Neural progenitor cell (in vitro differentiated cells): Measurements from ENCODE around the gene ZNF783. TPM values are rescaled to one million over a fixed set of nuclear protein-coding genes. Genes with fewer than 3 reads are reported as not detected.

Source experiments
- DNase-seq: peaks from one replicate; pipeline ENCODE4 v3.0.0-alpha.2; 2016; ENCODE audit warnings: low spot score
- H2AFZ ChIP-seq: fragments of 200-600 bp; sonication (generic); replicated peaks from 2 replicates; pipeline ENCODE4 v1.6.1; 2016; ENCODE audit warnings: antibody characterized with exemption
- H3F3A ChIP-seq: fragments of 200-600 bp; sonication (generic); 2 replicates; pipeline ENCODE4 v1.6.1; 2016; ENCODE audit warnings: antibody characterized with exemption, low read depth
- H3K27ac ChIP-seq: fragments of 200-600 bp; sonication (generic); 2 replicates; pipeline ENCODE4 v1.5.1; 2016; ENCODE audit warnings: mild to moderate bottlenecking
- H3K27me3 ChIP-seq: fragments of 200-600 bp; sonication (generic); 2 replicates; pipeline ENCODE4 v1.6.1; 2016; ENCODE audit warnings: mild to moderate bottlenecking, moderate library complexity
- H3K36me3 ChIP-seq: fragments of 200-600 bp; sonication (generic); 2 replicates; pipeline ENCODE4 v1.5.1; 2016
- H3K4me1 ChIP-seq: fragments of 200-600 bp; sonication (generic); 2 replicates; pipeline ENCODE4 v1.6.1; 2016; ENCODE audit warnings: mixed run types
- H3K4me2 ChIP-seq: fragments of 200-600 bp; sonication (generic); 2 replicates; pipeline ENCODE4 v1.6.1; 2016
- H3K4me3 ChIP-seq: fragments of 200-600 bp; sonication (generic); 2 replicates; pipeline ENCODE4 v1.5.1; 2016
- H3K79me2 ChIP-seq: fragments of 200-600 bp; sonication (generic); 2 replicates; pipeline ENCODE4 v1.6.1; 2016; ENCODE audit warnings: low read depth
- H3K9ac ChIP-seq: fragments of 200-600 bp; sonication (generic); 2 replicates; pipeline ENCODE4 v1.6.1; 2016
- H3K9me3 ChIP-seq: fragments of 200-600 bp; sonication (generic); 2 replicates; pipeline ENCODE4 v1.5.1; 2016; ENCODE audit warnings: low read depth
- H4K20me1 ChIP-seq: fragments of 200-600 bp; sonication (generic); 2 replicates; pipeline ENCODE4 v1.6.1; 2016; ENCODE audit warnings: low read depth
- H3K27ac Mint-ChIP-seq: 3 replicates; pipeline ENCODE4 v1.8.0; 2021; ENCODE audit warnings: mixed read lengths
- H3K27me3 Mint-ChIP-seq: 2 replicates; pipeline ENCODE4 v1.8.0; 2022; ENCODE audit warnings: low read depth, mild to moderate bottlenecking, inconsistent platforms, moderate library complexity, mixed read lengths; ENCODE audit not compliant: insufficient read depth
- H3K36me3 Mint-ChIP-seq: 3 replicates; pipeline ENCODE4 v1.8.0; 2021; ENCODE audit warnings: mixed read lengths
- H3K4me1 Mint-ChIP-seq: 3 replicates; pipeline ENCODE4 v1.8.0; 2021; ENCODE audit warnings: mixed read lengths
- H3K4me3 Mint-ChIP-seq: 3 replicates; pipeline ENCODE4 v1.8.0; 2021; ENCODE audit warnings: mild to moderate bottlenecking, moderate library complexity, mixed read lengths
- H3K9me3 Mint-ChIP-seq: 3 replicates; pipeline ENCODE4 v1.8.0; 2020; ENCODE audit warnings: mixed read lengths
- CTCF ChIP-seq: fragments of 200-600 bp; sonication (generic); IDR thresholded peaks from 2 replicates; pipeline ENCODE4 v1.5.1; 2017; ENCODE audit warnings: antibody characterized with exemption, mild to moderate bottlenecking
- EZH2 ChIP-seq: fragments of 200-600 bp; sonication (generic); IDR thresholded peaks from 2 replicates; pipeline ENCODE4 v1.6.1; 2017; ENCODE audit warnings: antibody characterized with exemption, mild to moderate bottlenecking, moderate library complexity
- EZH2phosphoT487 ChIP-seq: fragments of 200-600 bp; sonication (generic); IDR thresholded peaks from 2 replicates; pipeline ENCODE4 v1.6.1; 2017; ENCODE audit warnings: antibody characterized with exemption
- total RNA-seq: library from RNA; depleted of rRNA; stranded (reverse); fragments of >200 nt; gene quantifications from 2 replicates; pipeline ENCODE4 v1.2.3, GENCODE V29; 2015; ENCODE audit warnings: low replicate concordance

ZNF783 gene
- total RNA-seq, result 5.5 and 12.0 TPM in 2 replicates

GRCh38 chr7:149261829-149262617 is at the start of gene ZNF783:
ZNF783 (plus strand) TSS chr7:149262196; CDS start chr7:149262334, 138 bp downstream.
- no peak within 1 kb of the TSS for H3K27ac ChIP-seq
- H3K9me3 Mint-ChIP-seq, result no peaks in the 10 kb centered on the region
- peak; percentile 97 for DNase-seq
- H3F3A ChIP-seq, result peaks cover 13% of the 10 kb centered on the region
- H3K9ac ChIP-seq, result no peak within 1 kb of the TSS
- H3K4me1 Mint-ChIP-seq, result peaks cover 10% of the 10 kb centered on the region
- H3K4me1 ChIP-seq, result no peaks in the 10 kb centered on the region
- H3K79me2 ChIP-seq, result no peaks in the 10 kb centered on the region
- no peaks in the 10 kb centered on the region for H3K36me3 ChIP-seq
- H3K9me3 ChIP-seq, result no peaks in the 10 kb centered on the region
- H3K27me3 ChIP-seq, result peaks cover 21% of the 10 kb centered on the region
- peaks cover 4% of the 10 kb centered on the region for H4K20me1 ChIP-seq
- H3K4me2 ChIP-seq, result peak within 1 kb of the TSS; percentile 86
- peak within 1 kb of the TSS; percentile 92 for H2AFZ ChIP-seq
- peak within 1 kb of the TSS; percentile 85 for H3K4me3 Mint-ChIP-seq
- H3K36me3 Mint-ChIP-seq, result peaks cover 18% of the 10 kb centered on the region
- H3K27me3 Mint-ChIP-seq, result no peaks in the 10 kb centered on the region
- TF ChIP-seq EZH2phosphoT487, result no peak
- no peak for TF ChIP-seq EZH2
- peak; percentile 75 for TF ChIP-seq CTCF
- H3K4me3 ChIP-seq, result peak within 1 kb of the TSS; percentile 56
- peak within 1 kb of the TSS; percentile 46 for H3K27ac Mint-ChIP-seq

DNA sequence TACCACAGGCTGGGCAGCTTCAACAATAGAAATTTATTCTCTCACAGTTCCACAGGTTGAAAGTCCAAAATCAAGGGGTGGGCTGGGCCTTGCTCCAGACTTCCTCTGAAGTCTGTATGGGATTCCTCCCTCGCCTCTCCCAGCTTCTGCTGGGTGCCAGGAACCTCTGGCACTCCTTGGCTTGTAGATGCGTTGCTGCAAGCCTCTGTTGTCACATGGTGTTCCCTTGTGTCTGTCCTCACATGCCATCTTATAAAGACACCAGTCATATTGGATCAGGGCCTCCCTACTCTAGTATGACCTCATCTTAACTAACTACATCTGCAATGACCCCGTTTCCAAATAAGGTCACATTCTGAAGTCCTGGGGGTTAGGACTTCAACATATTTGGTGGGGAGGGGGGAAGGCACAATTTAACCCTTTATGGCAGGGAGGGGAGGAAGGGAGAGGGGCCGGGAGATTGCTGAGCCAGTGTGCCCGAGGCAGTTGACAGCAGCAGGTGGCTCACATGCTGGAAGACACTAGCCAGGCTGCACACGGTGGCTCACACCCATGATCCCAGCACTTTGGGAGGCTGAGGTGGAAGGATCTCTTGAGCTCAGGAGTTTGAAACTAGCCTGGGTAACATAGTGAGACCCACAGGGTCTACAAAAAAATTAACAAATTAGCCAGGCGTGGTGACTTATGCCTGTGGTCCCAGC is 47.8 kb upstream of the ZNF783 start:
- Histone ChIP-seq H3K4me1 (peaks cover 3% of the 10 kb centered on the region), H3F3A (peaks cover 3% of the 10 kb centered on the region), H3K9me3 (no peaks in the 10 kb centered on the region), H3K36me3 (peaks cover 4% of the 10 kb centered on the region), H3K4me3 (no peak overlapping the region), H3K9ac (no peak overlapping the region), H3K27me3 (no peaks in the 10 kb centered on the region), H3K79me2 (no peaks in the 10 kb centered on the region), H3K27ac (no peak overlapping the region), H3K4me2 (no peak overlapping the region), H4K20me1 (peaks cover 7% of the 10 kb centered on the region), H2AFZ (no peak overlapping the region)
- H3K9me3 Mint-ChIP-seq, result no peaks in the 10 kb centered on the region
- no peak for DNase-seq
- H3K4me3 Mint-ChIP-seq, result no peak overlapping the region
- no peak for TF ChIP-seq EZH2
- no peak for TF ChIP-seq CTCF
- no peak for TF ChIP-seq EZH2phosphoT487
- no peak overlapping the region for H3K27ac Mint-ChIP-seq
- H3K27me3 Mint-ChIP-seq, result no peaks in the 10 kb centered on the region
- peaks cover 37% of the 10 kb centered on the region for H3K36me3 Mint-ChIP-seq
- H3K4me1 Mint-ChIP-seq, result peaks cover 7% of the 10 kb centered on the region

DNA sequence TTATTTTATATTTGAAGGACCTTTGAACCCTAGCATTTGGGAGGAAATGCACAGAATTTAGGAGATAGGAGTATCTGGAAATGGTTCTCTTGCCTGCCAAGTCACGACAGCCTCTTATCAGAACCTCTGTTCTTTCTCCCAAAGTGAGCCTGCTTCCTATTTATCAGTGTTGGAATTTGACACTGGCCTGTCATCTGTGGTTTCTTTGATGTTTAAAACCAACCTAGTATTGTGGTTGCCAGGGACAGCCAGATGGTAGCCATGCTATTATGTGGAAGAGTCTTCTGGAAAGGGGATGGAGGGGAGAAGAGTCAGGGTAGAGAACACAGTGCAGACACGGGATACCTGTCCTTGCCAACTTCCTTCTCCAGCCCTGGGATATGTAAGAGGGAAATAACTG is 45.6 kb upstream of the ZNF783 start:
- Histone ChIP-seq H3K36me3 (peaks cover 4% of the 10 kb centered on the region), H3K4me3 (no peak overlapping the region), H3K27ac (no peak overlapping the region), H3K9me3 (no peaks in the 10 kb centered on the region), H3K27me3 (no peaks in the 10 kb centered on the region), H2AFZ (no peak overlapping the region), H3K79me2 (no peaks in the 10 kb centered on the region), H4K20me1 (no peaks in the 10 kb centered on the region), H3F3A (no peaks in the 10 kb centered on the region), H3K4me2 (no peak overlapping the region), H3K4me1 (peaks cover 3% of the 10 kb centered on the region), H3K9ac (no peak overlapping the region)
- Mint-ChIP-seq H3K36me3 (peaks cover 31% of the 10 kb centered on the region), H3K4me3 (no peak overlapping the region), H3K27ac (no peak overlapping the region), H3K9me3 (no peaks in the 10 kb centered on the region), H3K4me1 (no peaks in the 10 kb centered on the region), H3K27me3 (peaks cover 5% of the 10 kb centered on the region)
- no peak for TF ChIP-seq EZH2
- no peak for TF ChIP-seq EZH2phosphoT487
- no peak for TF ChIP-seq CTCF
- no peak for DNase-seq
